ENCODE measurements around the gene COMP.

GRCh38 chr19:18769989-18770528 is 21.0 kb downstream of the COMP start:
- TF ChIP-seq CTCF (IDR thresholded peaks at IDR 0.05 in 2 of 3, conservative IDR thresholded peaks at IDR 0.05 in 1 of 3; ENCODE audit: borderline replicate concordance in 1 of 3, insufficient read depth in 1 of 3, low read depth in 2 of 3, low read length in 2 of 3) (no peak), SRF (IDR thresholded peaks at IDR 0.05; ENCODE audit: low read depth) (no peak), TCF7L2 (IDR thresholded peaks at IDR 0.05; ENCODE audit: borderline replicate concordance, extremely low read depth, insufficient read depth, insufficient read length) (no peak), EZH2phosphoT487 (IDR thresholded peaks at IDR 0.05; ENCODE audit: borderline replicate concordance) (no peak), POLR2AphosphoS5 (IDR thresholded peaks at IDR 0.05; ENCODE audit: low read depth, low read length) (no peak), YY1 (IDR thresholded peaks at IDR 0.05; ENCODE audit: extremely low read depth, insufficient replicate concordance, low read depth, low read length) (no peak), EZH2 (IDR thresholded peaks at IDR 0.05) (no peak), EGR1 (IDR thresholded peaks at IDR 0.05; ENCODE audit: low read depth) (no peak), POLR2A (IDR thresholded peaks at IDR 0.05; ENCODE audit: borderline replicate concordance, extremely low read depth, insufficient read depth, insufficient read length) (no peak), ATF3 (IDR thresholded peaks at IDR 0.05) (no peak), JUND (IDR thresholded peaks at IDR 0.05) (no peak), MAX (IDR thresholded peaks at IDR 0.05) (no peak), ZBTB33 (IDR thresholded peaks at IDR 0.05; ENCODE audit: extremely low read depth, insufficient replicate concordance, low read length) (no peak)

Measured in HCT116 (cell line).